ENCODE measurements around the gene FIGNL2.

The FIGNL2 gene

GRCh38 chr12:51879102-51879501 is 30.6 kb upstream of the FIGNL2 start:
- H3K4me3 ChIP-seq (ENCODE audit: low read depth, low read length): no peak overlapping the region
- TF ChIP-seq, protein P1, sequence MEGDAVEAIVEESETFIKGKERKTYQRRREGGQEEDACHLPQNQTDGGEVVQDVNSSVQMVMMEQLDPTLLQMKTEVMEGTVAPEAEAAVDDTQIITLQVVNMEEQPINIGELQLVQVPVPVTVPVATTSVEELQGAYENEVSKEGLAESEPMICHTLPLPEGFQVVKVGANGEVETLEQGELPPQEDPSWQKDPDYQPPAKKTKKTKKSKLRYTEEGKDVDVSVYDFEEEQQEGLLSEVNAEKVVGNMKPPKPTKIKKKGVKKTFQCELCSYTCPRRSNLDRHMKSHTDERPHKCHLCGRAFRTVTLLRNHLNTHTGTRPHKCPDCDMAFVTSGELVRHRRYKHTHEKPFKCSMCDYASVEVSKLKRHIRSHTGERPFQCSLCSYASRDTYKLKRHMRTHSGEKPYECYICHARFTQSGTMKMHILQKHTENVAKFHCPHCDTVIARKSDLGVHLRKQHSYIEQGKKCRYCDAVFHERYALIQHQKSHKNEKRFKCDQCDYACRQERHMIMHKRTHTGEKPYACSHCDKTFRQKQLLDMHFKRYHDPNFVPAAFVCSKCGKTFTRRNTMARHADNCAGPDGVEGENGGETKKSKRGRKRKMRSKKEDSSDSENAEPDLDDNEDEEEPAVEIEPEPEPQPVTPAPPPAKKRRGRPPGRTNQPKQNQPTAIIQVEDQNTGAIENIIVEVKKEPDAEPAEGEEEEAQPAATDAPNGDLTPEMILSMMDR (IDR thresholded peaks at IDR 0.05; ENCODE audit: low read depth, low read length): no peak
- TF ChIP-seq, protein P2, sequence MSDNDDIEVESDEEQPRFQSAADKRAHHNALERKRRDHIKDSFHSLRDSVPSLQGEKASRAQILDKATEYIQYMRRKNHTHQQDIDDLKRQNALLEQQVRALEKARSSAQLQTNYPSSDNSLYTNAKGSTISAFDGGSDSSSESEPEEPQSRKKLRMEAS (IDR thresholded peaks at IDR 0.05; ENCODE audit: low read depth, low read length): no peak
- no peak for TF ChIP-seq POLR2A (IDR thresholded peaks at IDR 0.05; ENCODE audit: extremely low read depth, insufficient read length)
- TF ChIP-seq MYC (IDR thresholded peaks at IDR 0.05; ENCODE audit: low read depth, low read length): no peak
- no peak for DNase-seq (ENCODE audit: low read depth)

- TF ChIP-seq, protein P1 (IDR thresholded peaks at IDR 0.05; ENCODE audit: low read depth, low read length): no peak
- TF ChIP-seq MYC (IDR thresholded peaks at IDR 0.05; ENCODE audit: low read depth, low read length) (no peak), POLR2A (IDR thresholded peaks at IDR 0.05; ENCODE audit: extremely low read depth, insufficient read length) (no peak)
- TF ChIP-seq, protein P2 (IDR thresholded peaks at IDR 0.05; ENCODE audit: low read depth, low read length): no peak
- DNase-seq (ENCODE audit: low read depth): no peak
- H3K4me3 ChIP-seq (ENCODE audit: low read depth, low read length): no peak overlapping the region
Observed at GRCh38 chr12:51874486-51874885, 26.0 kb upstream of the FIGNL2 start.

GRCh38 chr12:51874000-51874399 is 25.5 kb upstream of the FIGNL2 start:
- no peak overlapping the region for H3K4me3 ChIP-seq (ENCODE audit: low read depth, low read length)
- TF ChIP-seq, protein P2 (IDR thresholded peaks at IDR 0.05; ENCODE audit: low read depth, low read length): no peak
- TF ChIP-seq MYC (IDR thresholded peaks at IDR 0.05; ENCODE audit: low read depth, low read length) (no peak), POLR2A (IDR thresholded peaks at IDR 0.05; ENCODE audit: extremely low read depth, insufficient read length) (no peak)
- TF ChIP-seq, protein P1 (IDR thresholded peaks at IDR 0.05; ENCODE audit: low read depth, low read length): no peak
- DNase-seq (ENCODE audit: low read depth): no peak

- TF ChIP-seq POLR2A (IDR thresholded peaks at IDR 0.05; ENCODE audit: extremely low read depth, insufficient read length) (no peak), MYC (IDR thresholded peaks at IDR 0.05; ENCODE audit: low read depth, low read length) (no peak)
- TF ChIP-seq, protein P1 (IDR thresholded peaks at IDR 0.05; ENCODE audit: low read depth, low read length): no peak
- TF ChIP-seq, protein P2 (IDR thresholded peaks at IDR 0.05; ENCODE audit: low read depth, low read length): no peak
- no peak overlapping the region for H3K4me3 ChIP-seq (ENCODE audit: low read depth, low read length)
Observed at GRCh38 chr12:51873251-51873994, 24.9 kb upstream of the FIGNL2 start.

GRCh38 chr12:51872689-51872981 is 24.1 kb upstream of the FIGNL2 start:
- TF ChIP-seq POLR2A (IDR thresholded peaks at IDR 0.05; ENCODE audit: extremely low read depth, insufficient read length) (no peak), MYC (IDR thresholded peaks at IDR 0.05; ENCODE audit: low read depth, low read length) (no peak)
- TF ChIP-seq, protein P1 (IDR thresholded peaks at IDR 0.05; ENCODE audit: low read depth, low read length): no peak
- TF ChIP-seq, protein P2 (IDR thresholded peaks at IDR 0.05; ENCODE audit: low read depth, low read length): no peak
- no peak overlapping the region for H3K4me3 ChIP-seq (ENCODE audit: low read depth, low read length)
- no peak for DNase-seq (ENCODE audit: low read depth)

More at GRCh38 chr12:51873251-51873994, 24.9 kb upstream of the FIGNL2 start:
- DNase-seq (ENCODE audit: low read depth): no peak
